IMR-90 (cell line): ENCODE data around the gene RGS9. TPM values are rescaled to one million over a fixed set of nuclear protein-coding genes. Genes with fewer than 3 reads are reported as not detected.
A peak's percentile ranks its signal among the peaks of the same experiment; 100 is the strongest.

Experiments
- ATAC-seq: fragments of 200-7000 bp; cut with Tn5 transposase; 2 replicates; pipeline ENCODE4 v1.9.1; 2020; ENCODE audit warnings: low read depth, mild to moderate bottlenecking, moderate library complexity
- BruUV-seq: library from RNA; stranded (reverse); fragments of 400-500 nt; replicated peaks from 2 replicates; lab custom pipeline; 2021; lab: Mats Ljungman, UMichigan
- CTCF ChIA-PET: fragments of 300-600 bp; formaldehyde crosslinking; extraction: SDS; loops from one replicate; lab custom pipeline; 2021; ENCODE audit warnings: antibody characterized with exemption; lab: Yijun Ruan, JAX
- POLR2A ChIA-PET: fragments of 300-600 bp; sonication (Branson Sonifier 250); formaldehyde crosslinking; loops from one replicate; lab custom pipeline; 2022; ENCODE audit warnings: antibody characterized with exemption; ENCODE audit not compliant: unreplicated experiment; lab: Charles Lee
- DNase-seq: peaks from one replicate; pipeline ENCODE4 v3.0.0; 2013
- H2AFZ ChIP-seq: replicated peaks from 2 replicates; pipeline ENCODE3; 2013; ENCODE audit warnings: low read length, mild to moderate bottlenecking; ENCODE audit not compliant: poor library complexity
- H2AK5ac ChIP-seq: 2 replicates; pipeline ENCODE4 v1.6.1; 2013; ENCODE audit warnings: low read depth, low read length, inconsistent platforms
- H2AK9ac ChIP-seq: replicated peaks from 2 replicates; pipeline ENCODE3; 2013; ENCODE audit warnings: mild to moderate bottlenecking, low read depth, low read length, moderate library complexity; ENCODE audit not compliant: poor library complexity
- H2BK120ac ChIP-seq: 2 replicates; pipeline ENCODE4 v1.6.1; 2013; ENCODE audit warnings: low read depth, low read length, inconsistent platforms
- H2BK15ac ChIP-seq: 3 replicates; pipeline ENCODE4 v1.6.1; 2013; ENCODE audit warnings: low read depth, low read length, inconsistent platforms
- H2BK20ac ChIP-seq: 2 replicates; pipeline ENCODE4 v1.6.1; 2013; ENCODE audit warnings: low read depth, mild to moderate bottlenecking, inconsistent platforms, low read length, moderate library complexity
- H2BK5ac ChIP-seq: 2 replicates; pipeline ENCODE4 v1.6.1; 2013; ENCODE audit warnings: mild to moderate bottlenecking, low read depth, low read length, inconsistent platforms; ENCODE audit not compliant: poor library complexity, severe bottlenecking
- H3K14ac ChIP-seq: replicated peaks from 2 replicates; pipeline ENCODE4 v1.6.1; 2013; ENCODE audit warnings: low read depth, low read length, inconsistent platforms
- H3K18ac ChIP-seq: 2 replicates; pipeline ENCODE4 v1.6.1; 2013; ENCODE audit warnings: low read depth, low read length, control low read depth
- H3K23ac ChIP-seq: 2 replicates; pipeline ENCODE4 v1.6.1; 2013; ENCODE audit warnings: low read depth, low read length, inconsistent platforms
- H3K27ac ChIP-seq: 2 replicates; pipeline ENCODE4 v1.5.1; 2013; ENCODE audit warnings: mild to moderate bottlenecking, control low read depth, low read length; ENCODE audit not compliant: insufficient read depth
- H3K27me3 ChIP-seq: 2 replicates; pipeline ENCODE4 v1.6.1; 2013; ENCODE audit warnings: low read length; ENCODE audit not compliant: control insufficient read depth, insufficient read depth
- H3K36me3 ChIP-seq: 2 replicates; pipeline ENCODE4 v1.6.1; 2013; ENCODE audit warnings: low read length, mixed read lengths; ENCODE audit not compliant: control insufficient read depth, insufficient read depth
- H3K4ac ChIP-seq: 2 replicates; pipeline ENCODE4 v1.6.1; 2013; ENCODE audit warnings: low read depth, low read length, inconsistent platforms
- H3K4me1 ChIP-seq: 2 replicates; pipeline ENCODE4 v1.6.1; 2013; ENCODE audit warnings: low read length, mixed read lengths; ENCODE audit not compliant: control insufficient read depth, insufficient read depth
- H3K4me2 ChIP-seq: 2 replicates; pipeline ENCODE4 v1.6.1; 2013; ENCODE audit warnings: low read depth, mild to moderate bottlenecking, control low read depth, low read length, moderate library complexity
- H3K4me3 ChIP-seq: 2 replicates; pipeline ENCODE4 v1.5.1; 2013; ENCODE audit warnings: low read depth, mild to moderate bottlenecking, control low read depth, low read length, moderate library complexity; ENCODE audit not compliant: insufficient read depth
- H3K56ac ChIP-seq: 2 replicates; pipeline ENCODE4 v1.6.1; 2013; ENCODE audit warnings: low read length, inconsistent platforms; ENCODE audit not compliant: insufficient read depth; ENCODE audit errors: extremely low read depth
- H3K79me1 ChIP-seq, 2 experiments: 2 replicates each; pipeline ENCODE4 v1.6.1; 2013; ENCODE audit warnings: low read length in 2 of 2, inconsistent platforms in 1 of 2, low read depth in 1 of 2
- H3K9ac ChIP-seq: 2 replicates; pipeline ENCODE4 v1.6.1; 2013; ENCODE audit warnings: low read depth, low read length, control low read depth
- H3K9me1 ChIP-seq: 2 replicates; pipeline ENCODE4 v1.6.1; 2013; ENCODE audit warnings: low read length, inconsistent platforms; ENCODE audit not compliant: insufficient read depth
- H3K9me3 ChIP-seq: 2 replicates; pipeline ENCODE4 v1.6.1; 2013; ENCODE audit warnings: low read length; ENCODE audit not compliant: control insufficient read depth, insufficient read depth
- H4K20me1 ChIP-seq: 2 replicates; pipeline ENCODE4 v1.6.1; 2013; ENCODE audit warnings: low read length, inconsistent platforms; ENCODE audit not compliant: insufficient read depth
- H4K5ac ChIP-seq: 2 replicates; pipeline ENCODE4 v1.6.1; 2013; ENCODE audit warnings: mild to moderate bottlenecking, low read depth, low read length, control low read depth
- H4K8ac ChIP-seq, 2 experiments: 2 replicates each; pipeline ENCODE4 v1.6.1; 2013; ENCODE audit warnings: low read depth in 2 of 2, low read length in 2 of 2, control low read depth in 1 of 2, inconsistent platforms in 1 of 2
- H4K91ac ChIP-seq: 2 replicates; pipeline ENCODE4 v1.6.1; 2013; ENCODE audit warnings: low read depth, low read length, inconsistent platforms; ENCODE audit not compliant: insufficient read depth
- CEBPB ChIP-seq: IDR thresholded peaks from 2 replicates; pipeline ENCODE4 v1.6.1; 2012; ENCODE audit warnings: low read depth, low read length, improper control_type of control experiment
- MAFK ChIP-seq: IDR thresholded peaks from 2 replicates; pipeline ENCODE4 v1.6.1; 2012; ENCODE audit warnings: low read depth, low read length, improper control_type of control experiment
- RAD21 ChIP-seq: IDR thresholded peaks from 2 replicates; pipeline ENCODE4 v1.6.1; 2012; ENCODE audit warnings: low read length, improper control_type of control experiment
- RCOR1 ChIP-seq: IDR thresholded peaks from 2 replicates; pipeline ENCODE4 v1.6.1; 2012; ENCODE audit warnings: mild to moderate bottlenecking, low read length, improper control_type of control experiment; ENCODE audit not compliant: insufficient replicate concordance
- SMC3 ChIP-seq: fragments of 150-350 bp; IDR thresholded peaks from 2 replicates; pipeline ENCODE4 v1.6.1; 2016; ENCODE audit warnings: low read depth, mild to moderate bottlenecking, antibody characterized with exemption, low read length, moderate library complexity
- USF2 ChIP-seq: fragments of 150-350 bp; IDR thresholded peaks from 2 replicates; pipeline ENCODE4 v1.6.1; 2017; ENCODE audit warnings: mild to moderate bottlenecking, antibody characterized with exemption, low read length, low read depth
- WGBS, 2 experiments: methylation state at CpG; one replicate each; pipeline versions ENCODE4 v1.1.5 to v1.1.7; 2013; ENCODE audit warnings: missing lambda C conversion rate in 2 of 2; ENCODE audit not compliant: insufficient read length in 1 of 2; ENCODE audit errors: extremely low coverage in 2 of 2; 5-methylcytosine and 5-hydroxymethylcytosine counted together
- dilution Hi-C: fragments of 300-500 bp; cut with HindIII; formaldehyde crosslinking; loops from one replicate; pipeline ENCODE4 v1.14.3; 2018; ENCODE audit warnings: low sequenced_read_pairs; ENCODE audit not compliant: unreplicated experiment
- in situ Hi-C: fragments of 300-500 bp; cut with MboI; formaldehyde crosslinking; loops from 3 replicates; pipeline ENCODE4 v1.14.3; 2019; ENCODE audit warnings: low sequenced_read_pairs, inconsistent platforms, mixed read lengths
- intact Hi-C: fragments of 100-400 bp; cut with micrococcal nuclease; formaldehyde crosslinking; loops from 2 replicates; pipeline ENCODE4 v1.10.0; 2022
- polyA plus RNA-seq, 3 experiments: library from polyadenylated mRNA; depleted of rRNA; stranded (reverse); fragments of >200 nt; gene quantifications; 2 replicates each; pipeline ENCODE4 v1.2.3, GENCODE V29; 2012; ENCODE audit warnings: low replicate concordance in 1 of 3
- total RNA-seq: library from RNA; depleted of rRNA; stranded (reverse); fragments of >200 nt; gene quantifications from 2 replicates; pipeline ENCODE4 v1.2.3, GENCODE V29; 2012

Gene RGS9
- total and polyA plus RNA-seq, 2 of the 4 experiments (the other 2 are of a cell fraction) = 0.90 to 1.1 TPM

- H3K36me3 ChIP-seq = no peaks in the 10 kb centered on the region
- peaks cover 11% of the 10 kb centered on the region for H3K4me1 ChIP-seq
- peak overlapping the region; percentile 76; the same call in 2 of the 3 replicates for H2BK15ac ChIP-seq
- H3K4ac ChIP-seq = peak overlapping the region; percentile 68
- peak overlapping the region; percentile 74; the same call in 1 of the 2 replicates for H2AK5ac ChIP-seq
- H4K8ac ChIP-seq = peak overlapping the region; percentile 1 to 73; a peak in 2 of 4 replicates
- peak overlapping the region; percentile 61; the same call in 1 of the 2 replicates for H3K23ac ChIP-seq
- peak overlapping the region; percentile 86 for H3K14ac ChIP-seq
- in situ Hi-C loops (no loop called here), intact Hi-C loops (no loop called here), dilution Hi-C loops (no loop called here)
- no peaks in the 10 kb centered on the region for H3K9me3 ChIP-seq
- ChIA-PET POLR2A (no interaction called here), CTCF (no interaction called here)
- ATAC-seq (peak; percentile 60), DNase-seq (peak; percentile 55)
- no peak overlapping the region for H3K18ac ChIP-seq
- TF ChIP-seq SMC3 (no peak), USF2 (no peak), CEBPB (peak; percentile 88), MAFK (no peak), RAD21 (no peak), RCOR1 (no peak)
- H3K27me3 ChIP-seq = no peaks in the 10 kb centered on the region
- H4K5ac ChIP-seq = no peak overlapping the region
- peak overlapping the region; percentile 77 for H2AFZ ChIP-seq
- H3K56ac ChIP-seq = no peak overlapping the region
- H2AK9ac ChIP-seq = no peak overlapping the region
- peak overlapping the region; percentile 50 for H2BK20ac ChIP-seq
- no peak overlapping the region for H3K27ac ChIP-seq
- no peak overlapping the region for H3K9ac ChIP-seq
- H3K4me2 ChIP-seq = no peak overlapping the region
- H3K79me1 ChIP-seq = no peaks in the 10 kb centered on the region
- no peak overlapping the region for H2BK5ac ChIP-seq
- H4K91ac ChIP-seq = peak overlapping the region; percentile 28
- WGBS, 2 experiments = 10% methylated on average over 3 of the region's 10 CpGs; no CpG with 5 or more reads in 1 of the 2 experiments
- H4K20me1 ChIP-seq = no peaks in the 10 kb centered on the region
- BruUV-seq = no TSS peak
- H2BK120ac ChIP-seq = peak overlapping the region; percentile 59
- no peak overlapping the region for H3K4me3 ChIP-seq
- H3K9me1 ChIP-seq = peaks cover 28% of the 10 kb centered on the region
Measured at GRCh38 chr17:65170839-65171238, 33.7 kb downstream of the RGS9 start.
